AG09309 (cell line): ENCODE data around the gene RFC4.

Experiments
- DNase-seq: peaks from one replicate; pipeline ENCODE4 v3.0.0-alpha.2; 2010; ENCODE audit warnings: low read depth
- H3K4me3 ChIP-seq: 2 replicates; pipeline ENCODE4 v1.5.1; 2011; ENCODE audit warnings: mild to moderate bottlenecking, low read depth, low read length, moderate library complexity; ENCODE audit not compliant: control insufficient read depth
- CTCF ChIP-seq: IDR thresholded peaks from 2 replicates; pipeline ENCODE4 v1.5.1; 2011; ENCODE audit warnings: mild to moderate bottlenecking, low read depth, low read length, inconsistent platforms; ENCODE audit not compliant: insufficient read depth, control insufficient read depth; ENCODE audit errors: missing control alignments

RFC4 gene

GRCh38 chr3:186754006-186754405 lies 52.3 kb downstream of the RFC4 start:
- TF ChIP-seq CTCF: no peak
- H3K4me3 ChIP-seq: no peak overlapping the region
- no peak for DNase-seq

GRCh38 chr3:186751480-186751879 lies 54.8 kb downstream of the RFC4 start:
- DNase-seq: no peak
- H3K4me3 ChIP-seq: no peak overlapping the region
- TF ChIP-seq CTCF: no peak

GRCh38 chr3:186750316-186750715 lies 56.0 kb downstream of the RFC4 start:
- TF ChIP-seq CTCF: no peak
- DNase-seq: no peak
- no peak overlapping the region for H3K4me3 ChIP-seq

GRCh38 chr3:186746008-186746407 lies 60.3 kb downstream of the RFC4 start:
- no peak for TF ChIP-seq CTCF
- no peak for DNase-seq
- H3K4me3 ChIP-seq: no peak overlapping the region

- no peak overlapping the region for H3K4me3 ChIP-seq
- no peak for DNase-seq
- TF ChIP-seq CTCF: no peak
Observed at GRCh38 chr3:186743666-186744065, 62.6 kb downstream of the RFC4 start.

- DNase-seq: no peak
- no peak for TF ChIP-seq CTCF
Observed at GRCh38 chr3:186742618-186743380, 63.5 kb downstream of the RFC4 start.

More at GRCh38 chr3:186742618-186743380, 63.5 kb downstream of the RFC4 start:
- H3K4me3 ChIP-seq: no peak overlapping the region
